ENCODE measurements around the gene FREM2. TPM values are rescaled to one million over a fixed set of nuclear protein-coding genes. Genes with fewer than 3 reads are reported as not detected.

Gene FREM2
- total RNA-seq, 2 experiments from 2014 or later, result not detected

DNA sequence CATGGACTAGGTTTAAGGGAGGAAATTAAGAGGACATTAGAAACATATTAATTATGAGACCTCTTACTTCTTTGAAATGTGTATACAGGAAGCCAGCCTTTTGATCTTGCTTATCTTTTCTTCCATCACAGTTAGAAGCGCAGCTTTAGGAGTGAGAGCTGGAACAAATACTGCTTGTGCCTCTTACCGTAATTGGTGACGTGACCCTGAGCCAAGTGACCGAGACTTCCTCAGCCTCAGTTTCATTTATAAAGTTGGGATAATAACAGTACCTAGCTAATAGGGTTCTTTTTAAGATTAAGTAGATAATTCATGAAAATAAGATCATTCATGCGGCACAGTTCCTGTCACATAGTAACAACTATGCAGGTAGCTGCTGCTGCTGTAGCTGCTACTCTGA lies 18.5 kb downstream of the FREM2 start:
- Mint-ChIP-seq H3K4me1 (ENCODE audit: low read depth) (no peaks in the 10 kb centered on the region), H3K27me3 (no peaks in the 10 kb centered on the region), H3K36me3 (ENCODE audit: low read depth) (no peaks in the 10 kb centered on the region), H3K27ac (no peak overlapping the region), H3K9me3 (no peaks in the 10 kb centered on the region), H3K4me3 (no peak overlapping the region)
- ChIA-PET POLR2A (no interaction called here), CTCF (interaction anchor here (1.0 kb wide), 1 partner anchor 13 kb away, joined by 3 read pairs; no protein-coding TSS in a partner anchor)
- DNase-seq (no peak), ATAC-seq (no peak)
- intact Hi-C loops (cut with micrococcal nuclease), result no loop called here
- TF ChIP-seq, protein P1, sequence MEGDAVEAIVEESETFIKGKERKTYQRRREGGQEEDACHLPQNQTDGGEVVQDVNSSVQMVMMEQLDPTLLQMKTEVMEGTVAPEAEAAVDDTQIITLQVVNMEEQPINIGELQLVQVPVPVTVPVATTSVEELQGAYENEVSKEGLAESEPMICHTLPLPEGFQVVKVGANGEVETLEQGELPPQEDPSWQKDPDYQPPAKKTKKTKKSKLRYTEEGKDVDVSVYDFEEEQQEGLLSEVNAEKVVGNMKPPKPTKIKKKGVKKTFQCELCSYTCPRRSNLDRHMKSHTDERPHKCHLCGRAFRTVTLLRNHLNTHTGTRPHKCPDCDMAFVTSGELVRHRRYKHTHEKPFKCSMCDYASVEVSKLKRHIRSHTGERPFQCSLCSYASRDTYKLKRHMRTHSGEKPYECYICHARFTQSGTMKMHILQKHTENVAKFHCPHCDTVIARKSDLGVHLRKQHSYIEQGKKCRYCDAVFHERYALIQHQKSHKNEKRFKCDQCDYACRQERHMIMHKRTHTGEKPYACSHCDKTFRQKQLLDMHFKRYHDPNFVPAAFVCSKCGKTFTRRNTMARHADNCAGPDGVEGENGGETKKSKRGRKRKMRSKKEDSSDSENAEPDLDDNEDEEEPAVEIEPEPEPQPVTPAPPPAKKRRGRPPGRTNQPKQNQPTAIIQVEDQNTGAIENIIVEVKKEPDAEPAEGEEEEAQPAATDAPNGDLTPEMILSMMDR (IDR thresholded peaks at IDR 0.05), result no peak

DNA sequence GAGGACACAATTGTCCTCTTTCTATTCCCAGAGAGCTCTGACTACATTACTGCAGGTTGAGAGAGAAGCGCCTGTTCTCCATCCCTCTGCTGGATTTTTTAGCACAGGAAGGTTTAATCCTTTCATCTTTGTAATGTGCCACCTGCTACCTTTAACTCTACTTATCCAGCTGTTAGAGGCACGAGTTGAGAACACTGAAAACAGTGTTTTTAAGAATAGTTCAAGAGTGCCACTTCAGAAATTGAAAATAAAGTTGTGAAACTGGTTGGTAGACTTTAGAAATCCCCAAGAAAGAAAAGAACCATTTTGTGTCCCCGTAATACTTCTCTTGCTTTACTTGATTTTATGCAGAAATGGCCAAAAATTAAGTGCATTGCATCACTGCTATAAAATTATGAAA lies 20.6 kb downstream of the FREM2 start:
- Mint-ChIP-seq H3K4me1 (ENCODE audit: low read depth) (no peaks in the 10 kb centered on the region), H3K36me3 (ENCODE audit: low read depth) (no peaks in the 10 kb centered on the region), H3K27ac (no peak overlapping the region), H3K27me3 (no peaks in the 10 kb centered on the region), H3K4me3 (no peak overlapping the region), H3K9me3 (no peaks in the 10 kb centered on the region)
- intact Hi-C loops (cut with micrococcal nuclease), result no loop called here
- ATAC-seq, result no peak
- ChIA-PET CTCF (no interaction called here), POLR2A (no interaction called here)
- TF ChIP-seq, protein P1 (IDR thresholded peaks at IDR 0.05), result no peak
- DNase-seq, result no peak

DNA sequence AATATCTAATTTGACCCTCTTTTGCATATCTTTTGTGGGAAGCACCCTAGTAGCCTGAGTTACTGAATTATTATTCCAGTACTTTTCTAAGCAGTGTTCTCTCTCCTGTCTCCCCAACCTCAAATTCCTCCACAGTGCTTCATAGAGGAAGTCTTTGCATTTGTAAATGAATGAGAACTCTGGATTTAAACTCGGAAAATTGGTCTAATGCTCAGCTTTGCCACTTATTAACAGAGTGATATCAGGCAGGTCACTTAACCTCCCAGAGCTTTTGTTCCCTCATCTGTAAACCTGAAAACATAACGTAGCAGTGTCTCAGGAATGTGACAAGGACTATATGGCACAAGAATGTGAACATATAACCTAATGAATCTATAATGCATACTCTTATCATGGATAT lies 26.2 kb downstream of the FREM2 start:
- Mint-ChIP-seq H3K4me3 (no peak overlapping the region), H3K27ac (no peak overlapping the region), H3K27me3 (peaks cover 1% of the 10 kb centered on the region), H3K4me1 (ENCODE audit: low read depth) (no peaks in the 10 kb centered on the region), H3K36me3 (ENCODE audit: low read depth) (no peaks in the 10 kb centered on the region), H3K9me3 (no peaks in the 10 kb centered on the region)
- CTCF ChIA-PET, result no interaction called here
- no peak for ATAC-seq
- POLR2A ChIA-PET, result no interaction called here
- intact Hi-C loops (cut with micrococcal nuclease), result no loop called here
- TF ChIP-seq, protein P1 (IDR thresholded peaks at IDR 0.05), result no peak
- no peak for DNase-seq

DNA sequence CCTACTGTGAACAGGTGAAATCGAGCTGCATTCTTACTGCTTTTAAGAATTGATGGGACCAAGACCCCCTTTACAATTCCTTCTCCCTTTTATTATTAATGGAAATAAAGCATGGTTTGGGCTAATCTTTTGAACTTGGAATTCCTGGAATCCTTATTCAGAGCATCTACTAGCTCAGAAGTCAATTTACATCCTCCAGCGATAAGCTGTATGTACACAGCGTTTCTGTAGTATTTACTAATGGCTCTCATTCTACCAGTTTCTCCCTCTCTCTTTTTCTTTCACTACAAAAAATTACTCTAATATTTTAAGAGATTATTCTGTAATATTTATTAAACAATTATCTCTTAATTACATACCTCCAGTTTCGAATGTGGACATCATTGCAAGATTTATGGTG lies 31.5 kb downstream of the FREM2 start:
- Mint-ChIP-seq H3K9me3 (no peaks in the 10 kb centered on the region), H3K27me3 (peaks cover 2% of the 10 kb centered on the region), H3K36me3 (ENCODE audit: low read depth) (no peaks in the 10 kb centered on the region), H3K4me3 (no peak overlapping the region), H3K27ac (no peak overlapping the region), H3K4me1 (ENCODE audit: low read depth) (no peaks in the 10 kb centered on the region)
- POLR2A ChIA-PET, result no interaction called here
- TF ChIP-seq, protein P1 (IDR thresholded peaks at IDR 0.05), result no peak
- no peak for ATAC-seq
- CTCF ChIA-PET, result no interaction called here
- intact Hi-C loops (cut with micrococcal nuclease), result no loop called here
- no peak for DNase-seq

DNA sequence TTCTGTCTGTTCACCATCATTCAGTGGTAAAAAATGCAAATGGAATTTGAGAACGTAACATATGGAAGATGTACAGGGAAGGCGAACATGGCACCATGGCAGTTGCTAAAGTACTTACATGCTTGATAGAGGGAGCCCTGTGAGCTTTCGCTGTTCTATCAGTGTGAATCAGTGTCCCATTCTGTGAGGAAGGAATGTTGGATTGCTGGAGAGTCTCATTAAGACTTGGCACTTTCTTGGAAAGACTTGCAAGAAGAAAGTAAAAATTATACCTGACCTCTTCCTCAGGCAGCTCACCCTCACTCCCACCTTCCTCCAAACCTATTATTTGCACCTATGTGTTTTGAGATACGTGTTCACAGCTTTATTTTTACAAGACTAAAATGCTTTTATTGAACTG lies 43.5 kb downstream of the FREM2 start:
- ChIA-PET CTCF (no interaction called here), POLR2A (no interaction called here)
- no peaks in the 10 kb centered on the region for H3K4me1 Mint-ChIP-seq (ENCODE audit: low read depth)
- no peaks in the 10 kb centered on the region for H3K36me3 Mint-ChIP-seq (ENCODE audit: low read depth)
- H3K27me3 Mint-ChIP-seq, result no peaks in the 10 kb centered on the region
- H3K4me3 Mint-ChIP-seq, result no peak overlapping the region
- DNase-seq (no peak), ATAC-seq (no peak)
- intact Hi-C loops (cut with micrococcal nuclease), result no loop called here
- no peaks in the 10 kb centered on the region for H3K9me3 Mint-ChIP-seq
- no peak overlapping the region for H3K27ac Mint-ChIP-seq
- TF ChIP-seq, protein P1 (IDR thresholded peaks at IDR 0.05), result no peak
